Measurements from ENCODE around the gene DOCK9.
A peak's percentile ranks its signal among the peaks of the same experiment; 100 is the strongest.
"Not testable (repeated sequence)": the region's sequence is repeated elsewhere in the genome, so short reads cannot be mapped to it uniquely, and the experiment has no call there.

The DOCK9 gene

DNA sequence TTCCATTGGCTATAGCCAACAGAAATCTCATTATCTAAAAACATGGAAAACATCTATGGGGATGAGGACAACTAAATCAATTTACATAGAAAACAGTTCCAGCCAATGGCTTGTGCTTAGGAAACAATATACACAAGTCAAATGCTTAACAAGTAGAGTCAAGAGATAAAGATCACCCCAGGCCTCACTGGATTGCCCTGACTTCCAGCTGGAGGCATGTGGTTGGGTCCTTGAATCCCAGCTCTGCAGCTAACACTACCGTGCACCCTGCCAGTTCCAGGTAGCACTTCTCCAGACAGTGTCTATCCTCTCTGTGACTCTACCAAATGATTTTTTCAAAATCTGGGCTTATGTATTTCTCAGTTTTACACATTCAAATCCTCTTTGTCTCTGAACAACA is 80.2 kb downstream of the DOCK9 start:
- no peak overlapping the region for H3K4me3 ChIP-seq (ENCODE audit: low read depth, low read length)
- no peak for DNase-seq (ENCODE audit: low read depth)

DNA sequence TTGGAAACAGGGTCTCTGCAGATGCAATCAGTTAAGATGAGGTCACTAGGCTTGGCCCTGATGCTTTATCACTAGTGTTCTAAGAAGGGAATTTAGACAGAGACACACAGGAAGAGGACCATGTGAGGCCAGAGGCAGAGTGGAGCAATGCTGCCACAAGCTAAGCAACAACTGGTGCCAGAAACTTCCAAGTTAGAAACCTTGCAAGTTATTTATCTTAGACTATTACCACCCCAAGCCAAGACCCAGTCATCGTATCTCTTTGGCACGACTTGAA is 81.1 kb downstream of the DOCK9 start:
- no peak overlapping the region for H3K4me3 ChIP-seq (ENCODE audit: low read depth, low read length)
- no peak for DNase-seq (ENCODE audit: low read depth)

- no peak overlapping the region for H3K4me3 ChIP-seq (ENCODE audit: low read depth, low read length)
- no peak for DNase-seq (ENCODE audit: low read depth)
Observed at GRCh38 chr13:98896083-98896867, 81.6 kb downstream of the DOCK9 start.

- not testable (repeated sequence) for H3K4me3 ChIP-seq (ENCODE audit: low read depth, low read length); DNase-seq (ENCODE audit: low read depth)
Observed at GRCh38 chr13:98894814-98895213, 83.0 kb downstream of the DOCK9 start.

GRCh38 chr13:98893371-98893770 is 84.5 kb downstream of the DOCK9 start:
- no peak overlapping the region for H3K4me3 ChIP-seq (ENCODE audit: low read depth, low read length)
- no peak for DNase-seq (ENCODE audit: low read depth)

- no peak for DNase-seq (ENCODE audit: low read depth)
- no peak overlapping the region for H3K4me3 ChIP-seq (ENCODE audit: low read depth, low read length)
Observed at GRCh38 chr13:98892821-98893220, 85.0 kb downstream of the DOCK9 start.

- no peak overlapping the region for H3K4me3 ChIP-seq (ENCODE audit: low read depth, low read length)
- DNase-seq (ENCODE audit: low read depth): no peak
Observed at GRCh38 chr13:98892077-98892476, 85.8 kb downstream of the DOCK9 start.

DNA sequence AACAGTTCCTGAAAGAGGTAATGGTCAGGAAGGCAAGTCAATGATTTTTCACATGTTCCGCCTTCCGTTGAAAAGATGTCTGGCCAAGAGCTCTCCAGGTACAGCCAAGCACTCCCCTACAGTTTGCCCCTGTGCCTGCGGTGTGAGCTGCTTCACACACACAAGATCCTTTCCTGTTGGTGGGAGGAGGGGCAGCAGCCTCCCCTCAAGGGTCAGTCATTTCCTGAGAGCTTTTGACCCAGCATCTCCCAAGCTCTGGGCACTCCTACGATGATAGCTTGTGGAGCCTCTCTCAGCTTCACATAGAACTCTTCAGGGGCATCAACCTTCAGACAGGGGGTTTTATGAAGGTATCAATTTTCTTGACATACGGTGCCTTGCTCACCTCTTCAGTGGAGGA is 86.9 kb downstream of the DOCK9 start:
- H3K4me3 ChIP-seq (ENCODE audit: low read depth, low read length): no peak overlapping the region
- DNase-seq (ENCODE audit: low read depth): no peak

DNA sequence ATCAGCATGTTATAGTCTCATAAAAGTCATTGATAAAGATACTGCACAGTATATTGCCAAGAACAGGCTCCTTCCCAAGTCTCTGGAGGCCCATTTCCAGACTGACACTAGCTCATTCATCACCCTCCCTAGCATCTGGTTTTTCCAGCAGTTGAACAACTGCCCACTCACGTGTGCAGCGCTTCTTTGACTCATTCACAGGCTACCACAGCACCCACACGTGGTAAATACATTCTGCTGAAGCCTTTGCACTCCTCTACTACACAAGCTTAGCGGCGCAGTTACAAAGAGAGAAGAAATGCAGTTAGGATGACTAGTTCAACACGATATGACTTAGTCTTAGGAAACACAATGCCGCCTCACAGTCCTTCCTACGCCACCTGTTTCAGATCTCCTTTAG is 87.7 kb downstream of the DOCK9 start:
- no peak overlapping the region for H3K4me3 ChIP-seq (ENCODE audit: low read depth, low read length)
- peak; percentile 92 for DNase-seq (ENCODE audit: low read depth)

DNA sequence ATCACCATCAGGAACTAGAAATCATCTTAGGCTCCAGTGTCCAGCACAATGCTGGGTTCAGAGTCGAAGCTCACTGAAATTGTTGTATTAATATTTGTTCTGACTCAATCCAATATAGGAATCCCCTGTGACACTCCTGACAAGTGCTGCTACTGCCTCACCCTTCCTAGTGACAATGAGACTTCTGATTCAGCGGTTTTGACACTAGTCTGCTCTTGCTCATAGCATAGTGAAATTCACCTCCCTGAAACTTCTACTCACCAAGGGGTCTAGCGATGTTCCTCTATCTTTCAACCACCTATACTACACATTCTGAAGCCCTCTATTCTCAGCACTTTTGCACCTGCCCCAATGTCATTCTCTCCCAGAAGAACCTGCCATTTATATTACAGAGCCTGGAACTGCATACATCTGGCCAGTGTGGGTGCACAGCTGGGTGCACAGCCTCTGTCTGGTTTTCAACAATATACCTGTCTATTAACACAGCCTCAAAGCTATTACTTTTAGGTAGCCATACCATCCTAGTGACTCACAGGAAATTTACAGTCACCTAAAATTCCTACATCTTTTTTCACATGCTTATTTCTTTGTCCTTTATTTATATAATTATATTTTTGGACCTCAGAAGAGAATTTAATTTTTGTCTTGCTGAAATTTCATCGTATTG is 88.3 kb downstream of the DOCK9 start:
- no peak overlapping the region for H3K4me3 ChIP-seq (ENCODE audit: low read depth, low read length)
- DNase-seq (ENCODE audit: low read depth): no peak

GRCh38 chr13:98888890-98889279 is 89.0 kb downstream of the DOCK9 start:
- DNase-seq (ENCODE audit: low read depth): no peak
- no peak overlapping the region for H3K4me3 ChIP-seq (ENCODE audit: low read depth, low read length)

GRCh38 chr13:98888222-98888889 is 89.5 kb downstream of the DOCK9 start:
- no peak for DNase-seq (ENCODE audit: low read depth)
- no peak overlapping the region for H3K4me3 ChIP-seq (ENCODE audit: low read depth, low read length)

DNA sequence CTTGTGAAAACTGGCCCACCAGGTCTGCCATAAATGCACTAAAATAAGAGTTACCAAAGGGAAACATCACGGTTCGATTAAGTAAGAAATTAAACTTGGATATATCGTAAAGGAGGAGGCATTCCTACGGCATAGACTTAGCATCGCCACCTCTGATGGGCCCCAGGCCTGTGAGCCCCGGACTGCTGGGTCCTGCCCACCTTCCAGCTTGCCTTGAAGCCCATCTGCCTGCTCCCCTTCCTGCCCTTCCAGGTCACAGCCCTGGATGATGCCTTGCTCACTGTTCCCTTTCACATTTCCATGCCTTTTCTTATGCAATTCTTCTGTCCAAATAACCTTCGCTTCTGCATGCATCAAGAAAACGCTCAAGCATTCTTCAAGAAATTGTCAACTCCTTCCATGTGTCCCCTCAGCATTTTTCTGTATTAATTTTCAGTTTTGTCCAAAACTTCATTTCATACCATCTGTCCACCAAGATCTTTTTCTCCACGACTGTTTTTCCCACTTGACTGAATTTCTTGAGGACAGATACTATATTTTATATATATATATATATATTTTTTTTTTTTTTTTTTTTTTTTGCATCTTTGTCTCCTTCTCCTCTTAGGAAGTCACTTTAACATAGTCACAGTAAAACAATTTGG is 91.2 kb downstream of the DOCK9 start:
- no peak overlapping the region for H3K4me3 ChIP-seq (ENCODE audit: low read depth, low read length)
- DNase-seq (ENCODE audit: low read depth): no peak

- H3K4me3 ChIP-seq (ENCODE audit: low read depth, low read length): no peak overlapping the region
Observed at GRCh38 chr13:98885600-98885999, 92.3 kb downstream of the DOCK9 start.

DNA sequence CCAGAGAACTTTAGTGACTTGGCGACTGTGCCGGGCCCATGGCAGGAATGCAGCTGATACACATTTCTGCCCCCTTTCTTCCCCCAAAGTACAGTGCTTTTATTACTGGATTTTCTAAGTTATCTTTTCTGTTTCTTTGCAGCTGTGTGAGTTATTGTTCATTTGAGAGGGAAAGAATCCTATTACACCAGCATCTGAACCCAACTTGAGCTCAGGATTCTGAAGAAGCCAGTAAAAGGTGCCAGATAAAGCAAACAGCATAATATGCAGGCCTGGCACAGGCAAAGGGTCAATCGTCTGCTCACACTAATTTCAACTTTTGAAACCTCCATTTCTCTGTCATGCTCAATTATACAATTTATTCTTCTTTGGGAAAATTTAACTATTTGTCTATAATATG is 93.9 kb downstream of the DOCK9 start:
- H3K4me3 ChIP-seq (ENCODE audit: low read depth, low read length): no peak overlapping the region
- no peak for DNase-seq (ENCODE audit: low read depth)

More at GRCh38 chr13:98885600-98885999, 92.3 kb downstream of the DOCK9 start:
- no peak for DNase-seq (ENCODE audit: low read depth)

- H3K4me3 ChIP-seq (ENCODE audit: low read depth, low read length): no peak overlapping the region
- no peak for DNase-seq (ENCODE audit: low read depth)
Observed at GRCh38 chr13:98881390-98881789, 96.5 kb downstream of the DOCK9 start.

DNA sequence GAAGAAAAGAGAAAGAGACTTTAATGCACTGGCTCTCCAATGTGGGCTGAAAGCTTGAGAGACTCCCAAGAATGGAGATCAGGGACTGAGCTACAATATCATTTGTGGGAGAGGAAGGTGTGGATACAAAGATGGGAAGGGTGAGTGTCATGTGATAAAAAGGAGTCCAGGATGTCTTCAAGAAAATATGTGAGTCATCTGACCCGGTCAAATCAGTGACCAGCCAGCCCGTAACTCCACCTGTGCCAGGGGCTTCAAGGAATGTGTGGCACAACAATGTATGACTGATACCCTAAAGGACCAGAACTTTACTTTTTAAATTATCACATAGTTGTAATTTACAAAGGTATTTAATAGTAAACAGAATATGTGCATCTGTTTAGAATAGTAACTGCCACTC is 97.2 kb downstream of the DOCK9 start:
- H3K4me3 ChIP-seq (ENCODE audit: low read depth, low read length): no peak overlapping the region
- no peak for DNase-seq (ENCODE audit: low read depth)

- no peak for DNase-seq (ENCODE audit: low read depth)
Observed at GRCh38 chr13:98879957-98880356, 97.9 kb downstream of the DOCK9 start.

DNA sequence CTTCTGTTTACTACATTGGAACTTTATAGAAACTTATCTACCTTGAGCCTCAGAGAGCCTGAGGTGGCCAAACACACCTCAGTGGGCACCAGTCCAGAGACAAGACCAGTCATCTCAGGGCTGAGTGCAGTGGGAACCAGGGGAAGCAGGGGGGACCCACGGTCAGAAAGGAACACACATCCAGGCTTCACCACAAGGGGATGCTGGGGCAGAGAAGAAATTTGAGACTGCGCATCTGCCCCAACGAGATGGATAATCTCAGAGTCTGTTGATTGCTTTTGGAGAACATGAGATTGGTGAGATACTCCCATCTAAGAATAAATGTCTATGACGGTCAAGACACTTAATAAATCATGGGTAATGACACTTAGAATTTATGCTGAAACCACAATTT is 98.7 kb downstream of the DOCK9 start:
- no peak for DNase-seq (ENCODE audit: low read depth)
- no peak overlapping the region for H3K4me3 ChIP-seq (ENCODE audit: low read depth, low read length)

More at GRCh38 chr13:98879957-98880356, 97.9 kb downstream of the DOCK9 start:
- no peak overlapping the region for H3K4me3 ChIP-seq (ENCODE audit: low read depth, low read length)

DNA sequence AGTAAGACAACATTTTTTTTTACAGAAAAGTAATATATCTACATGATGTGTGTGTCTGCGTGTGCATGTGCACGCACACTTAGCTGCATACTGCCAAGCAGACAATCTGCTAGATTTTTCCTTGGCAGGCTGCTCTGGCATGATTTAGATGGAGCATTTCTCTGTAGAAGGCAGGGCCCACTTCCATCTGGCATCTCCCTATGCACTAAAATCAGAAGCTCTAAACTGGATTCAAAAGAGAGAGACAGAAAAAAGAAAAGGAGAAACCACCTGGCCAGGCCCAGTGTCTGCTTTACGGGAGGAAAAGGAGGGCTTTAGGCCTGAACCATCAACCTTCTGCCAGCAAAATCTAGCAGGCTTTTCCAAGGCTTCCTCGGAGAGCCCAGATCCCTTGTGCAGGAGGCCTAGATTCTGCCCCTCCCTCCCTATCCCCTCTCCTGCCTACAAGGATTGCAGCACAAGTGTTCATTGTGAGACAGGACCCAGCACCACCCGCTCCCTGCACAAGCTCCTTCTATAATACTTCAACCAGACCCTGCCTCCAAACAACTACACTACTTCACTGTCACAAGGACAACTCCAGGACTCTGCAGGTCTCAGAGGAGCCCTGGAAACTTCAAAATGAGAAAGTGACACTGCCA is 99.3 kb downstream of the DOCK9 start:
- DNase-seq (ENCODE audit: low read depth): no peak
- H3K4me3 ChIP-seq (ENCODE audit: low read depth, low read length): no peak overlapping the region
